ENCODE data around the gene AMPD3. TPM values are rescaled to one million over a fixed set of nuclear protein-coding genes. Genes with fewer than 3 reads are reported as not detected.

Gene AMPD3
- polyA plus RNA-seq, 1 experiment, result 19.6 TPM

- no peaks in the 10 kb centered on the region for H3K27me3 ChIP-seq (ENCODE audit: control insufficient read depth, insufficient read depth, low read length)
- H3K27ac ChIP-seq (ENCODE audit: low read depth, low read length), result no peak overlapping the region
- H3K4me3 ChIP-seq (ENCODE audit: low read depth, low read length), result no peak overlapping the region
- ChIA-PET CTCF (interaction anchor here (0.8 to 1.0 kb wide), 2 partner anchors 10 to 230 kb away, joined by 3 read pairs; no protein-coding TSS in a partner anchor), POLR2A (no interaction called here)
- DNase-seq (ENCODE audit: low read depth, low spot score), result no peak
- peaks cover 5% of the 10 kb centered on the region; the same call in 1 of the 2 replicates for H3K9me3 ChIP-seq (ENCODE audit: control insufficient read depth, insufficient read depth, low read length)
- TF ChIP-seq, protein P1, sequence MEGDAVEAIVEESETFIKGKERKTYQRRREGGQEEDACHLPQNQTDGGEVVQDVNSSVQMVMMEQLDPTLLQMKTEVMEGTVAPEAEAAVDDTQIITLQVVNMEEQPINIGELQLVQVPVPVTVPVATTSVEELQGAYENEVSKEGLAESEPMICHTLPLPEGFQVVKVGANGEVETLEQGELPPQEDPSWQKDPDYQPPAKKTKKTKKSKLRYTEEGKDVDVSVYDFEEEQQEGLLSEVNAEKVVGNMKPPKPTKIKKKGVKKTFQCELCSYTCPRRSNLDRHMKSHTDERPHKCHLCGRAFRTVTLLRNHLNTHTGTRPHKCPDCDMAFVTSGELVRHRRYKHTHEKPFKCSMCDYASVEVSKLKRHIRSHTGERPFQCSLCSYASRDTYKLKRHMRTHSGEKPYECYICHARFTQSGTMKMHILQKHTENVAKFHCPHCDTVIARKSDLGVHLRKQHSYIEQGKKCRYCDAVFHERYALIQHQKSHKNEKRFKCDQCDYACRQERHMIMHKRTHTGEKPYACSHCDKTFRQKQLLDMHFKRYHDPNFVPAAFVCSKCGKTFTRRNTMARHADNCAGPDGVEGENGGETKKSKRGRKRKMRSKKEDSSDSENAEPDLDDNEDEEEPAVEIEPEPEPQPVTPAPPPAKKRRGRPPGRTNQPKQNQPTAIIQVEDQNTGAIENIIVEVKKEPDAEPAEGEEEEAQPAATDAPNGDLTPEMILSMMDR (IDR thresholded peaks at IDR 0.05; ENCODE audit: low read depth, low read length), result no peak
These were observed 42.9 kb downstream of the AMPD3 start for GRCh38 chr11:10498022-10498400.

DNA sequence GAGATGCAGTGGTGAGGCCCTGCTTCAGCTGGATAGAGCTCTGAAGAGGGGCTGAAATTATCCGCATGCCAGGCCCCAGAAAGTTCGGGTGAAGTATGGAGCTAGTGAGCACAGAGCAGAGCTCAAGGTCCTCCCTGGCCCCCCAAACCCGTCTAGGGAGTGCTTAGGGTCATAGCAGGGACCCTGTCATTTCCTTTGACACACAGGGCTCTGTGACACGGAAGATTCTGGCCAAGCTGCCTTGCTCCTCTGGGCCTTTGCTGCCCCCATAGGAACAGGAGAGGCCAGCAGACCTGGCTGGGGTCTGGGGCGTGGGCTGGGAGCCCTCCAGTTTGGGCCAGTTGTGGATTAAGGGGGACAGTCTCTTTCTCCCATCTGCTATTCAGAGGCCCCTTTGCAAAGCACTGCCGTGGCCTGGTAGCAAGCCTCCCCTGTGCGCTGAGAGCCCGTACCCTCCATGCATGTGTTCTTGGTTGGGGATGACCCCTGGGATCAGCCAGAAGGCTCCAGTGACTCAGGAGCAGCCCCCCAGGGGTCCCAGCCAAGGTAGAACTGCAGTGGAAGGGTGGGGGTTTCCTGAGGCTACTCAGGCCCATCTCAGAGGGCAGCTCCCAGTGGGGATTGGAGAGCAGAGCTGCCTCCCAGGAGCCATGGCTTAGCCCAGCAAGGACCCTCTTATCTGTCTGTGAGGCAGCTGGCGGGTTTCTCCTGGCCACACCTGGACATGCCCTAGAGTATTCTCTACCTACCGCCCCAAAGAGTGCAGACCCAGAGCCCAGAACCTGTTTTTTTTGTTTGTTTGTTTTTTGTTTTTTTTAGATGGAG, 43.6 kb downstream of the AMPD3 start:
- Histone ChIP-seq H3K27me3 (ENCODE audit: control insufficient read depth, insufficient read depth, low read length) (no peaks in the 10 kb centered on the region), H3K4me3 (ENCODE audit: low read depth, low read length) (no peak overlapping the region), H3K27ac (ENCODE audit: low read depth, low read length) (no peak overlapping the region), H3K9me3 (ENCODE audit: control insufficient read depth, insufficient read depth, low read length) (no peaks in the 10 kb centered on the region; the same call in 1 of the 2 replicates)
- no peak for DNase-seq (ENCODE audit: low read depth, low spot score)
- TF ChIP-seq, protein P1 (IDR thresholded peaks at IDR 0.05; ENCODE audit: low read depth, low read length), result no peak
- ChIA-PET POLR2A (no interaction called here), CTCF (interaction anchor here (0.8 to 1.0 kb wide), 2 partner anchors 9 to 229 kb away, joined by 3 read pairs; no protein-coding TSS in a partner anchor)

DNA sequence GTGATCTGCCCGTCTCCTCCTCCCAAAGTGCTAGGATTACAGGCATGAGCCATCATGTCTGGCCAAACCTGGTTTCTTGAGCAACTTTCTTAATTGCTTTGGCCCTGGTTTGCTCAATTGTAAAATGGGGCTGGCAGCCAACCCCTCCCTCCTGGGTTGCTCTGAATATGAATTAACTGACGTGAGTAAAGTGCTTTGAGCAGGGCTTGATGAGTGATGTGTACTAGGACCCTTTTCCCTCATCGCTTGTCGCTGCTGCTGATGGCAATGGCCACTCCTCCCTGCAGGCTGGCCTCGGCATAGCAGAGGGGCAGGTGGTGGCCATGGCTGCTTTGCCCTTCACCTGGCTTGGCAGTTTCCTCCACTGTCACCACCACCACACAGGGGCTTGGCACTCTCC, 44.4 kb downstream of the AMPD3 start:
- TF ChIP-seq, protein P1 (IDR thresholded peaks at IDR 0.05; ENCODE audit: low read depth, low read length), result no peak
- ChIA-PET CTCF (no interaction called here), POLR2A (no interaction called here)
- H3K4me3 ChIP-seq (ENCODE audit: low read depth, low read length), result no peak overlapping the region
- H3K27ac ChIP-seq (ENCODE audit: low read depth, low read length), result no peak overlapping the region
- no peaks in the 10 kb centered on the region; the same call in 1 of the 2 replicates for H3K9me3 ChIP-seq (ENCODE audit: control insufficient read depth, insufficient read depth, low read length)
- no peak for DNase-seq (ENCODE audit: low read depth, low spot score)
- no peaks in the 10 kb centered on the region for H3K27me3 ChIP-seq (ENCODE audit: control insufficient read depth, insufficient read depth, low read length)

- TF ChIP-seq, protein P1 (IDR thresholded peaks at IDR 0.05; ENCODE audit: low read depth, low read length), result no peak
- ChIA-PET CTCF (no interaction called here), POLR2A (no interaction called here)
- no peak for DNase-seq (ENCODE audit: low read depth, low spot score)
- Histone ChIP-seq H3K27me3 (ENCODE audit: control insufficient read depth, insufficient read depth, low read length) (no peaks in the 10 kb centered on the region), H3K4me3 (ENCODE audit: low read depth, low read length) (no peak overlapping the region), H3K9me3 (ENCODE audit: control insufficient read depth, insufficient read depth, low read length) (no peaks in the 10 kb centered on the region; the same call in 1 of the 2 replicates), H3K27ac (ENCODE audit: low read depth, low read length) (no peak overlapping the region)
These were observed 45.0 kb downstream of the AMPD3 start for GRCh38 chr11:10499874-10500601.

All from AG04450 (cell line).